Measurements from ENCODE around the gene POLE. TPM values are rescaled to one million over a fixed set of nuclear protein-coding genes. Genes with fewer than 3 reads are reported as not detected.

Gene POLE
- total RNA-seq, 1 experiment from 2014 or later = 62.9 TPM

GRCh38 chr12:132592282-132592970, 94.7 kb downstream of the POLE start:
- Histone ChIP-seq H3K4me1 (replicated peaks; ENCODE audit: insufficient read depth) (no peaks in the 10 kb centered on the region; the same call in 1 of the 2 replicates), H3K9me2 (ENCODE audit: insufficient read depth) (no peaks in the 10 kb centered on the region), H3K4me2 (no peak overlapping the region), H3K79me2 (ENCODE audit: low read depth) (no peaks in the 10 kb centered on the region), H3K27me3 (ENCODE audit: insufficient read depth, low read depth) (peaks cover 29% of the 10 kb centered on the region), H3K27ac (no peak overlapping the region), H3F3A (ENCODE audit: insufficient read depth, low read depth) (peaks cover 5% of the 10 kb centered on the region), H3K9me3 (ENCODE audit: insufficient read depth, low read depth) (no peaks in the 10 kb centered on the region), H2AFZ (no peak overlapping the region), H3K36me3 (ENCODE audit: low read depth) (no peaks in the 10 kb centered on the region), H3K4me3 (no peak overlapping the region), H4K20me1 (ENCODE audit: insufficient read depth) (no peaks in the 10 kb centered on the region)
- CTCF ChIA-PET = no interaction called here
- TF ChIP-seq CTCF (conservative IDR thresholded peaks at IDR 0.05) = no peak
- TF ChIP-seq EZH2 (IDR thresholded peaks at IDR 0.05; ENCODE audit: low read depth) = no peak
- no peak for DNase-seq
- POLR2A ChIA-PET (ENCODE audit: unreplicated experiment) = no interaction called here
- intact Hi-C loops (cut with micrococcal nuclease; ENCODE audit: unreplicated experiment) = no loop called here
- no TSS peak for BruUV-seq (replicated peaks)

- ChIA-PET POLR2A (ENCODE audit: unreplicated experiment) (no interaction called here), CTCF (no interaction called here)
- BruUV-seq (replicated peaks) = no TSS peak
- no peaks in the 10 kb centered on the region for H4K20me1 ChIP-seq (ENCODE audit: insufficient read depth)
- H3K4me1 ChIP-seq (replicated peaks; ENCODE audit: insufficient read depth) = no peaks in the 10 kb centered on the region
- H3K4me3 ChIP-seq = no peak overlapping the region
- H3K27ac ChIP-seq = no peak overlapping the region
- H3K27me3 ChIP-seq (ENCODE audit: insufficient read depth, low read depth) = peaks cover 29% of the 10 kb centered on the region
- intact Hi-C loops (cut with micrococcal nuclease; ENCODE audit: unreplicated experiment) = no loop called here
- H3K9me2 ChIP-seq (ENCODE audit: insufficient read depth) = no peaks in the 10 kb centered on the region
- H3K36me3 ChIP-seq (ENCODE audit: low read depth) = no peaks in the 10 kb centered on the region
- H3K9me3 ChIP-seq (ENCODE audit: insufficient read depth, low read depth) = no peaks in the 10 kb centered on the region
- H3K4me2 ChIP-seq = no peak overlapping the region
- H3K79me2 ChIP-seq (ENCODE audit: low read depth) = no peaks in the 10 kb centered on the region
- DNase-seq = no peak
- H3F3A ChIP-seq (ENCODE audit: insufficient read depth, low read depth) = no peaks in the 10 kb centered on the region; the same call in none of the 2 replicates
- TF ChIP-seq EZH2 (IDR thresholded peaks at IDR 0.05; ENCODE audit: low read depth) (no peak), CTCF (conservative IDR thresholded peaks at IDR 0.05) (no peak)
- H2AFZ ChIP-seq = no peak overlapping the region
Observed at GRCh38 chr12:132591107-132591935, 95.8 kb downstream of the POLE start.

- ChIA-PET POLR2A (ENCODE audit: unreplicated experiment) (no interaction called here), CTCF (no interaction called here)
- intact Hi-C loops (cut with micrococcal nuclease; ENCODE audit: unreplicated experiment) = no loop called here
- no peaks in the 10 kb centered on the region for H3K9me2 ChIP-seq (ENCODE audit: insufficient read depth)
- H3K9me3 ChIP-seq (ENCODE audit: insufficient read depth, low read depth) = no peaks in the 10 kb centered on the region
- no peaks in the 10 kb centered on the region for H3K36me3 ChIP-seq (ENCODE audit: low read depth)
- no peaks in the 10 kb centered on the region for H4K20me1 ChIP-seq (ENCODE audit: insufficient read depth)
- no peaks in the 10 kb centered on the region for H3K79me2 ChIP-seq (ENCODE audit: low read depth)
- TF ChIP-seq CTCF (conservative IDR thresholded peaks at IDR 0.05) (no peak), EZH2 (IDR thresholded peaks at IDR 0.05; ENCODE audit: low read depth) (no peak)
- no peak overlapping the region for H3K27ac ChIP-seq
- no TSS peak for BruUV-seq (replicated peaks)
- peaks cover 29% of the 10 kb centered on the region for H3K27me3 ChIP-seq (ENCODE audit: insufficient read depth, low read depth)
- no peak overlapping the region for H3K4me3 ChIP-seq
- no peaks in the 10 kb centered on the region for H3K4me1 ChIP-seq (replicated peaks; ENCODE audit: insufficient read depth)
- no peak overlapping the region for H2AFZ ChIP-seq
- no peak for DNase-seq
- H3F3A ChIP-seq (ENCODE audit: insufficient read depth, low read depth) = no peaks in the 10 kb centered on the region; the same call in 1 of the 2 replicates
- H3K4me2 ChIP-seq = no peak overlapping the region
Observed at GRCh38 chr12:132588821-132589669, 98.1 kb downstream of the POLE start.
